GM12878 (cell line): ENCODE measurements around the gene DTX3. TPM values are rescaled to one million over a fixed set of nuclear protein-coding genes. Genes with fewer than 3 reads are reported as not detected.
"Not testable (repeated sequence)": the region's sequence is repeated elsewhere in the genome, so short reads cannot be mapped to it uniquely, and the experiment has no call there.

Source experiments
- ATAC-seq: fragments of 200-7000 bp; cut with Tn5 transposase; 3 replicates; pipeline ENCODE4 v1.9.1; 2020; ENCODE audit warnings: mild to moderate bottlenecking, moderate library complexity
- BruUV-seq: library from RNA; stranded (reverse); fragments of 400-500 nt; replicated peaks from 2 replicates; lab custom pipeline; 2021; lab: Mats Ljungman, UMichigan
- CTCF ChIA-PET: fragments of 300-600 bp; sonication (Branson Sonifier 250); formaldehyde crosslinking; extraction: SDS; loops from one replicate; lab custom pipeline; 2021; ENCODE audit warnings: inconsistent platforms; lab: Yijun Ruan, JAX
- POLR2A ChIA-PET: fragments of 350-600 bp; formaldehyde crosslinking; extraction: SDS; loops from one replicate; lab custom pipeline; 2021; ENCODE audit warnings: inconsistent platforms; lab: Charles Lee
- RAD21 ChIA-PET: fragments of 300-600 bp; sonication (Branson Sonifier 250); formaldehyde crosslinking; loops from one replicate; lab custom pipeline; 2023; ENCODE audit warnings: antibody characterized with exemption; ENCODE audit not compliant: unreplicated experiment; lab: Charles Lee
- SMC1A ChIA-PET: fragments of 300-600 bp; sonication (Branson Sonifier 250); formaldehyde crosslinking; loops from one replicate; lab custom pipeline; 2023; ENCODE audit not compliant: unreplicated experiment, uncharacterized antibody; lab: Charles Lee
- DNase-seq: peaks from one replicate; pipeline ENCODE4 v3.0.0-alpha.2; 2011; ENCODE audit warnings: low read depth, low spot score
- FAIRE-seq: peaks from 3 replicates; lab custom pipeline; 2011; peaks lifted over from hg19 to GRCh38; lab: Jason Lieb, UNC
- H2AFZ ChIP-seq: 2 replicates; pipeline ENCODE4 v1.6.0; 2011; ENCODE audit warnings: low read depth, low read length, control low read depth; ENCODE audit not compliant: control insufficient read depth
- H3K27ac ChIP-seq: 2 replicates; pipeline ENCODE4 v1.5.1; 2011; ENCODE audit warnings: control low read depth; ENCODE audit not compliant: control insufficient read depth, insufficient read depth
- H3K27me3 ChIP-seq, 2 experiments: replicated peaks in 1 of 2; 2 replicates each; pipeline versions ENCODE4 v1.6.0 to v1.6.1; 2011; ENCODE audit warnings: low read length in 1 of 2; ENCODE audit not compliant: control insufficient read depth in 2 of 2, insufficient read depth in 2 of 2
- H3K36me3 ChIP-seq, 2 experiments: 2 replicates each; pipeline ENCODE4 v1.5.1; 2011; ENCODE audit warnings: low read length in 1 of 2; ENCODE audit not compliant: control insufficient read depth in 2 of 2, insufficient read depth in 2 of 2
- H3K4me1 ChIP-seq: 2 replicates; pipeline ENCODE4 v1.6.1; 2011; ENCODE audit warnings: mild to moderate bottlenecking, low read length, moderate library complexity, mixed read lengths; ENCODE audit not compliant: control insufficient read depth, insufficient read depth
- H3K4me2 ChIP-seq: 2 replicates; pipeline ENCODE4 v1.6.0; 2011; ENCODE audit warnings: control low read depth; ENCODE audit not compliant: control insufficient read depth, insufficient read depth
- H3K4me3 ChIP-seq: fragments of 200-600 bp; sonication (generic); 2 replicates; pipeline ENCODE4 v1.5.1; 2016
- H3K79me2 ChIP-seq: 2 replicates; pipeline ENCODE4 v1.6.0; 2011; ENCODE audit warnings: low read length; ENCODE audit not compliant: control insufficient read depth, insufficient read depth
- H3K9ac ChIP-seq: 2 replicates; pipeline ENCODE4 v1.8.0; 2011; ENCODE audit warnings: low read length, control low read depth, mixed read lengths; ENCODE audit not compliant: control insufficient read depth, insufficient read depth
- H3K9me3 ChIP-seq: replicated peaks from 3 replicates; pipeline ENCODE4 v1.5.1; 2011; ENCODE audit warnings: mild to moderate bottlenecking, low read length; ENCODE audit not compliant: control insufficient read depth, insufficient read depth
- H4K20me1 ChIP-seq: 2 replicates; pipeline ENCODE4 v1.6.0; 2011; ENCODE audit not compliant: control insufficient read depth, insufficient read depth
- ZNF687 ChIP-seq: fragments of 450-650 bp; IDR thresholded peaks from 2 replicates; pipeline ENCODE4 v1.6.1; 2017; ENCODE audit warnings: mild to moderate bottlenecking, moderate library complexity
- WGBS: methylation state at CpG from one replicate; pipeline ENCODE4 v1.1.6; 2016; ENCODE audit warnings: low lambda C conversion rate; ENCODE audit not compliant: insufficient replicate concordance, insufficient coverage; ENCODE audit errors: missing lambda C conversion rate; 5-methylcytosine and 5-hydroxymethylcytosine counted together
- in situ Hi-C: fragments of 300-500 bp; cut with MboI; formaldehyde crosslinking; loops from 9 replicates; pipeline ENCODE4 v1.14.3; 2018; ENCODE audit warnings: mixed read lengths
- intact Hi-C: fragments of 100-400 bp; cut with micrococcal nuclease; formaldehyde crosslinking; loops from one replicate; pipeline ENCODE4 v1.14.2; 2022; ENCODE audit not compliant: unreplicated experiment
- polyA plus RNA-seq, 11 experiments: library from polyadenylated mRNA; depleted of rRNA in 4 of 11; unstranded in 6 of 11; stranded (reverse) in 5 of 11; fragments of >200 nt; fragmentation: Nextera tagmentation in 4 of 11; fragmentation: Illumina TruSeq in 1 of 11; extraction: Ambion mirVana in 4 of 11; extraction: Trizol in 1 of 11; gene quantifications; 1 replicate in 1 of 11; 2 replicates in 10 of 11; pipeline versions ENCODE4 v1.2.1 to v1.2.3, GENCODE V29; 2011 to 2016; ENCODE audit warnings: inconsistent platforms in 2 of 11, missing spikeins in 2 of 11, low read depth in 1 of 11
- total RNA-seq, 4 experiments: library from RNA; depleted of rRNA in 3 of 4; stranded (reverse); fragments of >200 nt in 3 of 4; fragmentation: Illumina TruSeq in 1 of 4; extraction: Trizol in 1 of 4; gene quantifications; 2 replicates each; pipeline versions ENCODE4 v1.2.1 to v1.2.3, GENCODE V29; 2013 to 2021

DTX3 gene
- total and polyA plus RNA-seq, 10 of the 15 experiments (the other 5 are each of a cell fraction or from before 2014, with no cell fraction given): 1.1 to 13.6 (median 5.6) TPM

- TF ChIP-seq ZNF687: no peak
- TF ChIP-seq, all 136 proteins: peak for 0
These were observed 13.3 kb downstream of the DTX3 start (continued) for GRCh38 chr12:57617942-57618341.

GRCh38 chr12:57618431-57618830, 13.8 kb downstream of the DTX3 start:
- H3K9ac ChIP-seq, FAIRE-seq, H3K36me3 ChIP-seq, H3K9me3 ChIP-seq, RAD21 ChIA-PET, intact Hi-C loops, ATAC-seq, H3K79me2 ChIP-seq, H2AFZ ChIP-seq, SMC1A ChIA-PET, DNase-seq, H4K20me1 ChIP-seq, BruUV-seq, H3K4me2 ChIP-seq, POLR2A ChIA-PET, H3K4me3 ChIP-seq, H3K27ac ChIP-seq, in situ Hi-C loops: not testable (repeated sequence)
- peaks cover 16% of the 10 kb centered on the region for H3K4me1 ChIP-seq
- CTCF ChIA-PET: interaction anchor here (0.7 to 7.8 kb wide), 2 partner anchors 35 to 144 kb away, joined by 3 to 119 read pairs; no protein-coding TSS in a partner anchor
- 70% methylated on average over 6 of the region's 6 CpGs for WGBS
- H3K27me3 ChIP-seq: peaks cover 23 to 25% of the 10 kb centered on the region in 2 experiments; a peak in 3 of 4 replicates
